ENCODE data around the gene TNNI2. TPM values are rescaled to one million over a fixed set of nuclear protein-coding genes. Genes with fewer than 3 reads are reported as not detected.

TNNI2 gene
- total and polyA plus RNA-seq, 4 donors, result 0.22 to 0.28 TPM; not detected in 2

GRCh38 chr11:1852271-1852876, 13.6 kb downstream of the TNNI2 start:
- no peaks in the 10 kb centered on the region for H3K36me3 ChIP-seq (ENCODE audit: control insufficient read depth in 4 of 4, insufficient read depth in 3 of 4, low read depth in 1 of 4, low read length in 3 of 4)
- H3K9me3 ChIP-seq (ENCODE audit: control insufficient read depth in 4 of 4, low read length in 3 of 4), result no peaks in the 10 kb centered on the region
- WGBS, result 87% methylated on average over 25 of the region's 25 CpGs
- peaks cover 0 to 4% (median 1%) of the 10 kb centered on the region in 4 donors for H3K4me1 ChIP-seq (ENCODE audit: control insufficient read depth in 4 of 4, insufficient read depth in 4 of 4, low read length in 3 of 4)
- H3K9ac ChIP-seq (ENCODE audit: low read depth in 1 of 2, low read length in 2 of 2), result no peak overlapping the region
- peak overlapping the region; percentile 49 to 65 for H3K27ac ChIP-seq (ENCODE audit: low read depth in 1 of 2, low read length in 2 of 2)
- no peak for DNase-seq (ENCODE audit: low spot score)
- H3K27me3 ChIP-seq (ENCODE audit: control insufficient read depth in 4 of 4, insufficient read depth in 4 of 4, low read length in 3 of 4), result no peaks in the 10 kb centered on the region
- H3K4me3 ChIP-seq (ENCODE audit: low read depth in 1 of 3, low read length in 3 of 3), result no peak overlapping the region
- TF ChIP-seq NR2F2 (IDR thresholded peaks at IDR 0.05) (no peak), JUND (IDR thresholded peaks at IDR 0.05) (no peak), SP1 (IDR thresholded peaks at IDR 0.05) (no peak), RAD21 (IDR thresholded peaks at IDR 0.05) (no peak), TAF1 (conservative IDR thresholded peaks at IDR 0.05) (no peak), YY1 (IDR thresholded peaks at IDR 0.05) (no peak), ATF3 (IDR thresholded peaks at IDR 0.05) (no peak), CTCF (IDR thresholded peaks at IDR 0.05; ENCODE audit: low read depth, low read length, missing input control) (no peak), MAX (IDR thresholded peaks at IDR 0.05) (no peak), RXRA (IDR thresholded peaks at IDR 0.05) (no peak), HNF4A (conservative IDR thresholded peaks at IDR 0.05) (no peak), EGR1 (IDR thresholded peaks at IDR 0.05; ENCODE audit: low read depth in 2 of 2) (no peak), FOXA2 (IDR thresholded peaks at IDR 0.05) (no peak), FOXA1 (IDR thresholded peaks at IDR 0.05) (no peak), ZBTB33 (IDR thresholded peaks at IDR 0.05) (no peak), HNF4G (IDR thresholded peaks at IDR 0.05) (no peak), GABPA (IDR thresholded peaks at IDR 0.05 in 1 of 2, conservative IDR thresholded peaks at IDR 0.05 in 1 of 2) (no peak), REST (IDR thresholded peaks at IDR 0.05) (no peak)
